ENCODE results near the gene ITGA1. TPM values are rescaled to one million over a fixed set of nuclear protein-coding genes. Genes with fewer than 3 reads are reported as not detected.

ITGA1 gene
- total RNA-seq, 1 experiment from 2014 or later: 4.0 TPM

GRCh38 chr5:52996979-52997378 is 209.3 kb downstream of the ITGA1 start:
- no peak for DNase-seq
- Histone ChIP-seq H3F3A (ENCODE audit: insufficient read depth, low read depth) (peaks cover 23% of the 10 kb centered on the region), H3K4me2 (0 out of 2 replicates have a peak overlapping the region, but pooled peaks have one; percentile 86), H3K27me3 (ENCODE audit: insufficient read depth, low read depth) (no peaks in the 10 kb centered on the region), H3K79me2 (ENCODE audit: low read depth) (peaks cover 99% of the 10 kb centered on the region), H3K4me3 (no peak overlapping the region), H3K36me3 (ENCODE audit: low read depth) (peaks cover 62% of the 10 kb centered on the region), H3K9me3 (ENCODE audit: insufficient read depth, low read depth) (no peaks in the 10 kb centered on the region), H3K9me2 (ENCODE audit: insufficient read depth) (no peaks in the 10 kb centered on the region), H3K4me1 (replicated peaks; ENCODE audit: insufficient read depth) (peaks cover 47% of the 10 kb centered on the region), H4K20me1 (ENCODE audit: insufficient read depth) (0 out of 2 replicates have a peak, but pooled peaks cover 5% of the 10 kb centered on the region), H3K27ac (0 out of 2 replicates have a peak overlapping the region, but pooled peaks have one; percentile 16), H2AFZ (no peak overlapping the region)
- ChIA-PET POLR2A (ENCODE audit: unreplicated experiment) (interaction anchor here (0.7 kb wide), 1 partner anchor 21 kb away, joined by 4 read pairs; no protein-coding TSS in a partner anchor), CTCF (no interaction called here)
- BruUV-seq (replicated peaks): no TSS peak
- intact Hi-C loops (cut with micrococcal nuclease; ENCODE audit: unreplicated experiment): no loop called here
- TF ChIP-seq CTCF (conservative IDR thresholded peaks at IDR 0.05): no peak
- no peak for TF ChIP-seq EZH2 (IDR thresholded peaks at IDR 0.05; ENCODE audit: low read depth)

GRCh38 chr5:52997424-52997823 is 209.7 kb downstream of the ITGA1 start:
- H3K4me1 ChIP-seq (replicated peaks; ENCODE audit: insufficient read depth): peaks cover 43% of the 10 kb centered on the region

GRCh38 chr5:52998552-52999313 is 211.0 kb downstream of the ITGA1 start:
- Histone ChIP-seq H3K9me3 (ENCODE audit: insufficient read depth, low read depth) (no peaks in the 10 kb centered on the region), H4K20me1 (ENCODE audit: insufficient read depth) (0 out of 2 replicates have a peak, but pooled peaks cover 5% of the 10 kb centered on the region), H3F3A (ENCODE audit: insufficient read depth, low read depth) (peaks cover 28% of the 10 kb centered on the region), H2AFZ (no peak overlapping the region), H3K27me3 (ENCODE audit: insufficient read depth, low read depth) (no peaks in the 10 kb centered on the region), H3K4me1 (replicated peaks; ENCODE audit: insufficient read depth) (peaks cover 32% of the 10 kb centered on the region), H3K27ac (no peak overlapping the region), H3K36me3 (ENCODE audit: low read depth) (peaks cover 60% of the 10 kb centered on the region), H3K4me2 (no peak overlapping the region), H3K4me3 (no peak overlapping the region), H3K79me2 (ENCODE audit: low read depth) (peaks cover 95% of the 10 kb centered on the region), H3K9me2 (ENCODE audit: insufficient read depth) (no peaks in the 10 kb centered on the region)
- TF ChIP-seq CTCF (conservative IDR thresholded peaks at IDR 0.05) (no peak), EZH2 (IDR thresholded peaks at IDR 0.05; ENCODE audit: low read depth) (no peak)
- CTCF ChIA-PET: no interaction called here
- intact Hi-C loops (cut with micrococcal nuclease; ENCODE audit: unreplicated experiment): no loop called here
- BruUV-seq (replicated peaks): no TSS peak
- DNase-seq: no peak
- POLR2A ChIA-PET (ENCODE audit: unreplicated experiment): no interaction called here

More at GRCh38 chr5:52997424-52997823, 209.7 kb downstream of the ITGA1 start:
- no peaks in the 10 kb centered on the region for H3K27me3 ChIP-seq (ENCODE audit: insufficient read depth, low read depth)
- intact Hi-C loops (cut with micrococcal nuclease; ENCODE audit: unreplicated experiment): no loop called here
- ChIA-PET CTCF (no interaction called here), POLR2A (ENCODE audit: unreplicated experiment) (no interaction called here)
- 0 out of 2 replicates have a peak, but pooled peaks cover 5% of the 10 kb centered on the region for H4K20me1 ChIP-seq (ENCODE audit: insufficient read depth)
- no peak overlapping the region for H3K4me2 ChIP-seq
- H3K9me2 ChIP-seq (ENCODE audit: insufficient read depth): no peaks in the 10 kb centered on the region
- DNase-seq: no peak
- TF ChIP-seq CTCF (conservative IDR thresholded peaks at IDR 0.05) (no peak), EZH2 (IDR thresholded peaks at IDR 0.05; ENCODE audit: low read depth) (no peak)
- BruUV-seq (replicated peaks): no TSS peak
- no peak overlapping the region for H3K4me3 ChIP-seq
- H3K27ac ChIP-seq: no peak overlapping the region
- peaks cover 60% of the 10 kb centered on the region for H3K36me3 ChIP-seq (ENCODE audit: low read depth)
- H3K79me2 ChIP-seq (ENCODE audit: low read depth): peaks cover 95% of the 10 kb centered on the region
- no peak overlapping the region for H2AFZ ChIP-seq
- peaks cover 23% of the 10 kb centered on the region for H3F3A ChIP-seq (ENCODE audit: insufficient read depth, low read depth)
- no peaks in the 10 kb centered on the region for H3K9me3 ChIP-seq (ENCODE audit: insufficient read depth, low read depth)
